ENCODE measurements around the gene SND1.
"Not testable (repeated sequence)": the region's sequence is repeated elsewhere in the genome, so short reads cannot be mapped to it uniquely, and the experiment has no call there.

- TF ChIP-seq RAD21 (IDR thresholded peaks at IDR 0.05); YY1 (IDR thresholded peaks at IDR 0.05); MAX (IDR thresholded peaks at IDR 0.05); EGR1 (IDR thresholded peaks at IDR 0.05; ENCODE audit: low read depth in 2 of 2); ATF3 (IDR thresholded peaks at IDR 0.05); REST (IDR thresholded peaks at IDR 0.05); RXRA (IDR thresholded peaks at IDR 0.05); TAF1 (conservative IDR thresholded peaks at IDR 0.05): not testable (repeated sequence)
- TF ChIP-seq, protein P1, sequence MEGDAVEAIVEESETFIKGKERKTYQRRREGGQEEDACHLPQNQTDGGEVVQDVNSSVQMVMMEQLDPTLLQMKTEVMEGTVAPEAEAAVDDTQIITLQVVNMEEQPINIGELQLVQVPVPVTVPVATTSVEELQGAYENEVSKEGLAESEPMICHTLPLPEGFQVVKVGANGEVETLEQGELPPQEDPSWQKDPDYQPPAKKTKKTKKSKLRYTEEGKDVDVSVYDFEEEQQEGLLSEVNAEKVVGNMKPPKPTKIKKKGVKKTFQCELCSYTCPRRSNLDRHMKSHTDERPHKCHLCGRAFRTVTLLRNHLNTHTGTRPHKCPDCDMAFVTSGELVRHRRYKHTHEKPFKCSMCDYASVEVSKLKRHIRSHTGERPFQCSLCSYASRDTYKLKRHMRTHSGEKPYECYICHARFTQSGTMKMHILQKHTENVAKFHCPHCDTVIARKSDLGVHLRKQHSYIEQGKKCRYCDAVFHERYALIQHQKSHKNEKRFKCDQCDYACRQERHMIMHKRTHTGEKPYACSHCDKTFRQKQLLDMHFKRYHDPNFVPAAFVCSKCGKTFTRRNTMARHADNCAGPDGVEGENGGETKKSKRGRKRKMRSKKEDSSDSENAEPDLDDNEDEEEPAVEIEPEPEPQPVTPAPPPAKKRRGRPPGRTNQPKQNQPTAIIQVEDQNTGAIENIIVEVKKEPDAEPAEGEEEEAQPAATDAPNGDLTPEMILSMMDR (IDR thresholded peaks at IDR 0.05; ENCODE audit: low read depth, low read length, missing input control) = not testable (repeated sequence)
Observed at GRCh38 chr7:127902753-127903152, 250.8 kb downstream of the SND1 start.

Measured in liver (tissue), 3 donors.